Mesothelial cell of epicardium (in vitro differentiated cells): Measurements from ENCODE around the gene TMC5. TPM values are rescaled to one million over a fixed set of nuclear protein-coding genes. Genes with fewer than 3 reads are reported as not detected.

ENCODE experiments used
- DNase-seq, 2 experiments: peaks; one replicate each; pipeline ENCODE4 v3.0.0; 2021; ENCODE audit warnings: low spot score in 2 of 2; ENCODE audit not compliant: unreplicated experiment in 2 of 2
- H3K27ac Mint-ChIP-seq: 2 replicates; pipeline ENCODE4 v1.8.0; 2021; ENCODE audit warnings: mixed read lengths
- H3K27me3 Mint-ChIP-seq: 2 replicates; pipeline ENCODE4 v1.8.0; 2021; ENCODE audit warnings: low read depth, mixed read lengths
- H3K36me3 Mint-ChIP-seq: 2 replicates; pipeline ENCODE4 v1.8.0; 2021; ENCODE audit warnings: mixed read lengths
- H3K4me1 Mint-ChIP-seq: 2 replicates; pipeline ENCODE4 v1.8.0; 2021; ENCODE audit warnings: mixed read lengths
- H3K4me3 Mint-ChIP-seq: 2 replicates; pipeline ENCODE4 v1.8.0; 2021; ENCODE audit warnings: mild to moderate bottlenecking, moderate library complexity, mixed read lengths
- H3K9me3 Mint-ChIP-seq: 2 replicates; pipeline ENCODE4 v1.8.0; 2021; ENCODE audit warnings: mixed read lengths
- CTCF ChIP-seq: fragments of 200-600 bp; sonication (generic); IDR thresholded peaks from one replicate; pipeline ENCODE4 v1.5.0; 2021; ENCODE audit warnings: antibody characterized with exemption; ENCODE audit not compliant: unreplicated experiment
- total RNA-seq: library from RNA; stranded (reverse); gene quantifications from 3 replicates; pipeline ENCODE4 v1.2.1, GENCODE V29; 2021

The TMC5 gene
- total RNA-seq, 1 donor from 2014 or later = 1.4 TPM

- no peaks in the 10 kb centered on the region for H3K36me3 Mint-ChIP-seq
- H3K27me3 Mint-ChIP-seq = no peaks in the 10 kb centered on the region
- no peaks in the 10 kb centered on the region for H3K4me1 Mint-ChIP-seq
- no peak for TF ChIP-seq CTCF
- no peak overlapping the region for H3K27ac Mint-ChIP-seq
- no peaks in the 10 kb centered on the region for H3K9me3 Mint-ChIP-seq
- no peak for DNase-seq
- no peak overlapping the region for H3K4me3 Mint-ChIP-seq
Measured at GRCh38 chr16:19431636-19432340, 14.1 kb downstream of the TMC5 start.

- Mint-ChIP-seq H3K36me3 (no peaks in the 10 kb centered on the region), H3K4me1 (no peaks in the 10 kb centered on the region), H3K27ac (no peak overlapping the region), H3K27me3 (no peaks in the 10 kb centered on the region), H3K9me3 (no peaks in the 10 kb centered on the region), H3K4me3 (no peak overlapping the region)
- DNase-seq = no peak
- TF ChIP-seq CTCF = no peak
Measured at GRCh38 chr16:19432429-19432828, 14.7 kb downstream of the TMC5 start.

- Mint-ChIP-seq H3K4me3 (no peak overlapping the region), H3K27me3 (no peaks in the 10 kb centered on the region), H3K9me3 (no peaks in the 10 kb centered on the region), H3K27ac (no peak overlapping the region), H3K36me3 (no peaks in the 10 kb centered on the region), H3K4me1 (no peaks in the 10 kb centered on the region)
- DNase-seq = no peak
- TF ChIP-seq CTCF = no peak
Measured at GRCh38 chr16:19434584-19434983, 16.9 kb downstream of the TMC5 start.

GRCh38 chr16:19436540-19436939, 18.9 kb downstream of the TMC5 start:
- H3K4me3 Mint-ChIP-seq = no peak overlapping the region
- no peak overlapping the region for H3K27ac Mint-ChIP-seq
- H3K9me3 Mint-ChIP-seq = no peaks in the 10 kb centered on the region
- no peaks in the 10 kb centered on the region for H3K27me3 Mint-ChIP-seq
- TF ChIP-seq CTCF = no peak
- DNase-seq = no peak
- H3K4me1 Mint-ChIP-seq = no peaks in the 10 kb centered on the region
- H3K36me3 Mint-ChIP-seq = no peaks in the 10 kb centered on the region

GRCh38 chr16:19437280-19437679, 19.6 kb downstream of the TMC5 start:
- H3K9me3 Mint-ChIP-seq = no peaks in the 10 kb centered on the region
- TF ChIP-seq CTCF = no peak

More at GRCh38 chr16:19437280-19437679, 19.6 kb downstream of the TMC5 start:
- Mint-ChIP-seq H3K4me3 (no peak overlapping the region), H3K36me3 (no peaks in the 10 kb centered on the region), H3K27ac (no peak overlapping the region), H3K27me3 (no peaks in the 10 kb centered on the region), H3K4me1 (no peaks in the 10 kb centered on the region)
- DNase-seq = no peak
